Umbilical cord (tissue), 2 donors: Measurements from ENCODE around the gene TMEM259. TPM values are rescaled to one million over a fixed set of nuclear protein-coding genes. Genes with fewer than 3 reads are reported as not detected.

Experiments used
- DNase-seq: peaks from one replicate; pipeline ENCODE4 v3.0.0-alpha.2; 2015; ENCODE audit warnings: low spot score
- total RNA-seq: library from RNA; depleted of rRNA; stranded (reverse); fragments of >200 nt; gene quantifications from one replicate; pipeline ENCODE4 v1.2.3, GENCODE V29; 2014; ENCODE audit warnings: low replicate concordance; ENCODE audit not compliant: insufficient read depth

The TMEM259 gene
- total RNA-seq, 1 donor from 2014 or later: 54.4 TPM

GRCh38 chr19:1004204-1004802 is 16.6 kb downstream of the TMEM259 start:
- DNase-seq: no peak

- no peak for DNase-seq
Measured at GRCh38 chr19:1003283-1003682, 17.6 kb downstream of the TMEM259 start.

GRCh38 chr19:1002600-1002999 is 18.3 kb downstream of the TMEM259 start:
- DNase-seq: no peak

- no peak for DNase-seq
Measured at GRCh38 chr19:1001538-1002166, 19.3 kb downstream of the TMEM259 start.

GRCh38 chr19:1000591-1001537 is 20.1 kb downstream of the TMEM259 start:
- DNase-seq: no peak

- no peak for DNase-seq
Measured at GRCh38 chr19:1000095-1000494, 20.8 kb downstream of the TMEM259 start, which contains the start of gene GRIN3B. Gene GRIN3B (plus strand): TSS chr19:1000419. CDS start chr19:1000438, 19 bp downstream.

GRCh38 chr19:999379-999719 is 21.6 kb downstream of the TMEM259 start:
- no peak for DNase-seq

- no peak for DNase-seq
Measured at GRCh38 chr19:998064-998463, 22.9 kb downstream of the TMEM259 start.

GRCh38 chr19:996051-996838 is 24.7 kb downstream of the TMEM259 start:
- DNase-seq: peak; percentile 51

- DNase-seq: no peak
Measured at GRCh38 chr19:995051-995827, 25.7 kb downstream of the TMEM259 start.

- no peak for DNase-seq
Measured at GRCh38 chr19:994516-994915, 26.4 kb downstream of the TMEM259 start.

- DNase-seq: no peak
Measured at GRCh38 chr19:993831-994393, 27.0 kb downstream of the TMEM259 start.

- no peak for DNase-seq
Measured at GRCh38 chr19:993361-993830, 27.5 kb downstream of the TMEM259 start.

GRCh38 chr19:992670-993055 is 28.3 kb downstream of the TMEM259 start:
- no peak for DNase-seq

- DNase-seq: no peak
Measured at GRCh38 chr19:991932-992669, 28.8 kb downstream of the TMEM259 start.

- DNase-seq: no peak
Measured at GRCh38 chr19:991174-991931, 29.6 kb downstream of the TMEM259 start.

- no peak for DNase-seq
Measured at GRCh38 chr19:990746-991145, 30.2 kb downstream of the TMEM259 start.

- no peak for DNase-seq
Measured at GRCh38 chr19:990119-990571, 30.8 kb downstream of the TMEM259 start.
